Glomerular visceral epithelial cell (primary cell): ENCODE measurements around the gene BLVRA.
"Not testable (repeated sequence)": the region's sequence is repeated elsewhere in the genome, so short reads cannot be mapped to it uniquely, and the experiment has no call there.

Experiments used
- DNase-seq: peaks from one replicate; pipeline ENCODE4 v3.0.0-alpha.2; 2016; ENCODE audit errors: extremely low spot score

BLVRA gene, protein sequence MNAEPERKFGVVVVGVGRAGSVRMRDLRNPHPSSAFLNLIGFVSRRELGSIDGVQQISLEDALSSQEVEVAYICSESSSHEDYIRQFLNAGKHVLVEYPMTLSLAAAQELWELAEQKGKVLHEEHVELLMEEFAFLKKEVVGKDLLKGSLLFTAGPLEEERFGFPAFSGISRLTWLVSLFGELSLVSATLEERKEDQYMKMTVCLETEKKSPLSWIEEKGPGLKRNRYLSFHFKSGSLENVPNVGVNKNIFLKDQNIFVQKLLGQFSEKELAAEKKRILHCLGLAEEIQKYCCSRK

GRCh38 chr7:43758029-43758821, at the start of gene BLVRA:
BLVRA (plus strand) TSS chr7:43758680; CDS start chr7:43771159, 12,479 bp downstream.
- DNase-seq = peak; percentile 37

DNA sequence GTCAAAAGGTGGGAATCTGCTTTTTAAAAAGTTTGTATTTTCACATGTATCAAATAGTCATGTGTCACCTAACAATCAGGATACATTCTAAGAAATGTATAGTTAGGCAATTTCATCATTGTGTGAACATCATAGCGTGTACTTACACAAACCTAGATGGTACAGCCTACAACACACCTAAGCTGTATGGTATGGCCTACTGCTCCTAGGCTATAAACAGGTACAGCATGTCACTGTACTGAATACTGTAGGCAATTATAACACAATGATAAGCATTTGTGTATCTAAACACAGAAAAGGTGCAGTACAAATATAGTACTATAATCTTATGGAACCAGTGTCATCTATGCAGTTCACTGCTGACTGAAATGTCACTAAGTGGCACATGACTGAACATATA, 47.0 kb upstream of the BLVRA start:
- DNase-seq = no peak

- DNase-seq = not testable (repeated sequence)
Measured at GRCh38 chr7:43715966-43716365, 42.5 kb upstream of the BLVRA start.

GRCh38 chr7:43716598-43716997, 41.9 kb upstream of the BLVRA start:
- no peak for DNase-seq

DNA sequence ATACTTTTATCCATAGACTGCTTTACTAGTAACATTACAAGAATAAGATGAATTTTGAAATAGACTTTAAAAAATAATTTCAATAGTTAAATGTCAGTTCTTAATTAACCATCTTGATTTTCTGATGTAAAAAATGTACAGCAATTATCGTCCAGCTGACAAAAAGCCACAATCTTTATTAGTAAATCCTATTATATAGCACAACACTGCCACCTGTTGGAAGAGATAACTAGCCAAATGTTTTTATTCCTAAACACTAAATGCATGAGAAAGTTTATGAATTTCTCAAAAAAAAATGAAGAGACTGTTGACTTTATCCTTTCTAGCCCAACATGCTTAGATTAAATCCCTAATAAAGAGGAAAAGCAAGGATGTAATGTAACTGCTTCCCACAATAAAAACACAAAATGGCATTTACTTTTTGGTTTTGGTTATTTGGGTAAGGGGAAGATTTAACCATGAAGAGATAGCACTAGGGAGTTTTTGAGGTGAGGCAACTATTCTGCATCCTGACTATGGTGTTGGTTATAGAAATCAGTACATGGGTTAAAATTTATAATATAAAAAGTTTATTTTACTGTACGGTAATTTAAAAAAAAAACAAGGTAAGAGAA, 37.2 kb upstream of the BLVRA start:
- peak; percentile 34 for DNase-seq

DNA sequence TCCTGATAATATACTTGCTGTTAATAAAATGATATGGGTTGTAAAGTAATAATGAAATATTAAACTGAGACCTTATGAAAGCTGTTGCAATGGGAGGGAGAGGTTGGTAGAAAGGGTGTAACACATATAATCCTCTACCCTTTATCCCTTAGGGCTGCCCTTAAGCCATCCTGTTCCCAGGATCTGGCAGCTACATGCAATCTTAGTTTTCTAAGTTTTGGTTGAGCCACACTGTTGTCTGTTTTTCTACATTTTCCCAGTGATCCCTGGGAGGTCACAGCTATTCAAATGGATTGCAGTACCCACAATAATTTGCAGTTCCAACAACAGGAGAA, 35.5 kb upstream of the BLVRA start:
- no peak for DNase-seq

GRCh38 chr7:43725251-43725650, 33.2 kb upstream of the BLVRA start:
- DNase-seq = no peak

DNA sequence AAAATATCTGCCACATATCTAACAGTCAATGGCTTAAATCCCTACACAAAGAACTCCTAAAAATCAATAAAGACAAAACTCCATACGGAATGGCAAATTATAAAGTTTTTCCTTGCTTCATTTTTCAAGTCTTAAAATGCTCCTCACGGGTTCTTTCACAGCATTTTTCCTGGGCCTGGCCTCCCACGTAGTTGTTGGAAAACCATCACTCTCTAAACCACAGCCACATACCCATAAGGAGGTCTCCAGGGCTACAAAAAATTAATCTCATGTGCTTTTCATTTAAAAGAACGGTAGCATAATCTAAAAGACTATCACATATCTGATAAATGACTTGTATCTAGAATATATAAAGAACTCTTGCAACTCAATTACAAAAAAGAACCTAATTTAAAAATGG, 32.0 kb upstream of the BLVRA start:
- DNase-seq = no peak

- DNase-seq = no peak
Measured at GRCh38 chr7:43727003-43727402, 31.5 kb upstream of the BLVRA start.

DNA sequence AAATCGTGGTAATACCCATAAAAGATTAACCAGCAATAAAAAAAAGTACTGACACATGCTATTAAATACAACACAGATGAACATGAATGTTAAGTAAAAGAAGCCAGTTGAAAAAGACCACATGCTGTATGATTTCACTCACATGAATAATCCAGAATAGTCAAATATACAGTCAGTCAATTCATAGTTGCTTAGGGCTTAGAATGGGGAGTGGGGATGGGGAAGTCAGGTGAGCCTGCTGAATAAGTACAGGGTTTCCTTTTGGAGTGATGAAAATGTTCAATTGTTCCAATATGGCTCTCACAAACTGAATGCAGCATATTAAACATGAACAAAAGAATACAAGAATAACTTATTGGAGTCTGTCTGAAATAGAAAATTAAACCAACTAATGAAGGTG, 31.0 kb upstream of the BLVRA start:
- no peak for DNase-seq

- DNase-seq = peak; percentile 90
Measured at GRCh38 chr7:43729214-43729923, 29.1 kb upstream of the BLVRA start, which contains the start of gene COA1. COA1 (minus strand) TSS chr7:43729523; CDS start chr7:43648614, 80,909 bp downstream.

GRCh38 chr7:43729924-43730248, 28.6 kb upstream of the BLVRA start:
- no peak for DNase-seq

- DNase-seq = not testable (repeated sequence)
Measured at GRCh38 chr7:43731494-43731893, 27.0 kb upstream of the BLVRA start.

DNA sequence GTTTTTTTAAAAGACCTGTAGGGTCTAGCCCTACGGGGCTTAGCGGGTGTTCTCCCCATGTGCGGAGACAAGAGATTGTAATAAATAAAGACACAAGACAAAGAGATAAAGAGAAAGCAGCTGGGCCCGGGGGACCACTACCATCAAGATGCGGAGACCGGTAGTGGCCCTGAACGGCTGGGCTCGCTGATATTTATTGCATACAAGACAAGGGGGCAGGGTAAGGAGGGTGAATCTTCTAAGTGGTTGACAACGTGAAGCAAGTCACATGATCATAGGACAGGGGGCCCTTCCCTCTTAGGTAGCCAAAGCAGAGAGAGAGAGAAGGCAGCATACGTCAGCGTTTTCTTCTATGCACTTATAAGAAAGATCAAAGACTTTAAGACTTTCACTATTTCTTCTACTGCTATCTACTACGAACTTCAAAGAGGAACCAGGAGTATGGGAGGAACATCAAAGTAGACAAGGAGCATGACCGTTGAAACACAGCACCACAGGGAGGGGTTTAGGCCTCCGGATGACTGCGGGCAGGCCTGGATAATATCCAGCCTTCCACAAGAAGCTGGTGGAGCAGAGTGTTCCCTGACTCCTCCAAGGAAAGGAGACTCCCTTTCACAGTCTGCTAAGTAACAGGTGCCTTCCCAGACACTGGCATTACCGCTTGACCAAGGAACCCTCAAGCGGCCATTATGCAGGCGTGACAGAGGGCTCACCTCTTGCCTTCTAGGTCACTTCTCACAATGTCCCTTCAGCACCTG, 23.7 kb upstream of the BLVRA start:
- not testable (repeated sequence) for DNase-seq

DNA sequence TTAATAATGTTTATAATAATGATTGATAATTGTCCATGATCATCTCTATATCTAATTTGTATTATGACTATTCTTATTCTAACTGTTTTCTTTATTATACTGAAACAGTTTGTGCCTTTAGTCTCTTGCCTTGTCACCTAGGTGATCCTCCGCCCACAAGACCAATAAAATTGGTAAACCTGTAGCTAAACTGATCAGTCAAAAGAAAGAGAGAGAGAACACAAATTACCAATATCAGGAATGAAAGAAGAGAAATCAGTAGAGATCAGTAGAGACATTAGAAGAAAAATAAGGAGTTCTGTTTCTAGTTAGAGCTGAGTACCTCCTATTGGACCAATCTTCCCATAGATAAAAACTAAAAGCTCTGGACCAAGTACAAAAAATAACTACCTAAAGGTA, 23.1 kb upstream of the BLVRA start:
- DNase-seq = no peak

DNA sequence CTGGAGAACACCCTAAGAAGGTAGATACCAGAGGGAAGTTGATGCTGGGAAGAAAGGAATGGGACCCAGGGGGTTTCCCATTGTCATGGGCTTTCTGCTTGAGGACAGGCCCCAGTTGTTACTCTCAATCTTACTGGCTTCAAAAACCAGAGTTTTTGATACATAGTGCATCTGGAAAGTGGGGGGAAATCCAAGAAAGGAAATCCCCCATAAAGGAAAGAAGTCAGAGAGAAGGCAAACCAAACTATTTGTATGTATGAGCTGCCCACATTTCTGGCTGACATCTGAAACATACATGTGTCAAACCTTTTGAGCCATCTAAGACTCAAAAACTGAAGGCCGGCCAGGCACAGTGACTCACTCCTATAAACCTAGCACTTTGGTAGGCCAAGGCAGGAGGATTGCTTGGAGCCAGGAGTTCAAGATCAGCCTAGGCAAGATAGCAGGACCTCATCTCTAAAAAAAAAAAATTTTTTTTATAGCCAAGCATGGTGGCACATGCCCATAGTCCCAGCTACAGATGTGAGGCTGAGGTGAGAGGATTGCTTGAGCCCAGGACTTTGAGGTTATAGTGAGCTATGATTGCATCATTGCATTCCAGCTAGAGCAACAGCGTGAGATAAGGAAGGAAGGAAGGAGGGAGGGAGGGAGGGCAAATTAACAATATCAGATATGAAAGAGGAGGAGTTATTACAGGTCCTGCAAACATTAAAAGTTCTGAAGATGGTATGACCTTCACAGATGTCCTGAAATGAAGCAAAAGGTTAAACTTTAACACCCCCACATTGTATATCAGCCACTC, 22.5 kb upstream of the BLVRA start:
- DNase-seq = no peak

GRCh38 chr7:43737467-43738127, 20.9 kb upstream of the BLVRA start:
- DNase-seq = no peak

- DNase-seq = no peak
Measured at GRCh38 chr7:43742692-43743091, 15.8 kb upstream of the BLVRA start.

- no peak for DNase-seq
Measured at GRCh38 chr7:43747328-43748105, 11.0 kb upstream of the BLVRA start.
